Posterior cingulate gyrus (tissue), 11 donors: ENCODE measurements around the gene ATF7.
"Not testable (repeated sequence)": the region's sequence is repeated elsewhere in the genome, so short reads cannot be mapped to it uniquely, and the experiment has no call there.

Experiments used
- DNase-seq, 10 donors: peaks; one replicate each; pipeline versions ENCODE4 v3.0.0 to v3.0.0-alpha.2; 2020 to 2021; ENCODE audit warnings: mixed read lengths in 3 of 10
- intact Hi-C: fragments of 100-400 bp; cut with DNase I; formaldehyde crosslinking; loops from one replicate; pipeline ENCODE4 v1.15.1; 2023

The ATF7 gene

GRCh38 chr12:53492188-53492587 is 134.0 kb downstream of the ATF7 start:
- no peak for DNase-seq
- intact Hi-C loops: no loop called here

DNA sequence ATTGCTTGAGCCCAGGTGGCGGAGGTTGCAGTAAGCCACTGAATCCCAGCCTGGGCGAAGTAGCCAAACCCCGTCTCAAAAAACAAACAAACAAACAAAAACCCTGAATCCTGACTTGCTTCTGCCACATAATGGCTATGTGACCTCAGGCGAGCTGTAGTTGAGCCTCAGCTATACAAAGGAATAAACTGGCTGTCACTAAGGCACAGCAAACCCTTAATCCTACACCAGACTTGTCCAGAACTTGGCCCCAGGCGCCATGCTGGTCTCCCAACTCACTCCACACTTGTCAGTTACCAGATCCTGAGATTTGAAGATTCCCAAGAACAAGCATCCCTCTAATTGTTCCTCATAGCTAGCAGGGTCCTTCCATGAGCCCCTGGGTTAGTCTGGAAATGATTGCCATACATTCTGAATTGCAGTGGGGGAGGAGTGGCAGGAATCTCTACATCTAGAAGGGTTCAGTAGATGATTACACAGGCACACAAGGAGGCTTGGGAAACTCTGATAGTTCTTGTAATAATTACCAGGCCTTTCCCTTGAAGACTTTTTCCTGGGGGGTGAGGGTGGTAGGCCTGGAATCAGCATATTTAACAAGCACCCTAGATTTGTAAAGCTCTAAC is 136.8 kb downstream of the ATF7 start:
- intact Hi-C loops: no loop called here
- no peak for DNase-seq

GRCh38 chr12:53486736-53487487 is 139.3 kb downstream of the ATF7 start:
- DNase-seq: no peak

DNA sequence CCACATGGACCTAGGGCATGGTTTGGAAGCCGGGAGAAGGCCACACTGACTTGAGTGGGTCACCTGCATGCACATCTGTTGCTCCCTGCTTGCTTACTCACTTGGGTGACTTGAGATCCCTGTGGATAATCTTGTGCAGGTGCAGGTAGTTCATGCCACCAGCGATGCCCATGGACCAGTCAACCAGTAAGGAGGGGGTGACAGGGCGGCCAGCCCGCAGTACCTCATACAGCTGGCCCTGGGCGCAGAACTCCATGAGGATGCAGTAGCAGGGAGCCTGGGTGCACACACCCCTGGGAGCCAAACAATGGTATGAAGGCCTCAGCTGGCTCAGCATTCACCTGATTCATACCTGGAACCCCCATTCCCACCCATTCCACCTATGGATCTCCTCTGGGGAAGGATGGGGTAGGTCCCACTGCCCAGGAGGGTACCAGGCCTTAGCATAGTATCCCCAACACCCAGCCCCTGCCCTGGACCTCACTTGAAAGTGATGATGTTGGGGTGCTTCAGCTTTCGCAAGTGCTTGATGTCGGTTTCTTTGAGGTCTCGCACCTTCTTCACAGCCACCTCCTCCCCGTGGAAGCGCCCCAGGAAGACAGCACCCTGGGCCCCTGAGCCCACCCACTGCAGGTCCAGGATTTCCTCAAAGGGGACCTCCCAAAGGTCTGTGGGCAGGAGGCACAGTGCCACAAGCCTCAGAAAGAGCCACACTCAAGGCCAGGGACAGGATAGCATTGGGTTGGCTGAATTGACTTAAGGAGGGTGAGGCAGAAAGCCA is 140.0 kb downstream of the ATF7 start:
- intact Hi-C loops: no loop called here
- DNase-seq: no peak

More at GRCh38 chr12:53486736-53487487, 139.3 kb downstream of the ATF7 start:
- intact Hi-C loops: no loop called here

GRCh38 chr12:53484686-53485575 is 141.3 kb downstream of the ATF7 start:
- no peak for DNase-seq
- intact Hi-C loops: no loop called here

DNA sequence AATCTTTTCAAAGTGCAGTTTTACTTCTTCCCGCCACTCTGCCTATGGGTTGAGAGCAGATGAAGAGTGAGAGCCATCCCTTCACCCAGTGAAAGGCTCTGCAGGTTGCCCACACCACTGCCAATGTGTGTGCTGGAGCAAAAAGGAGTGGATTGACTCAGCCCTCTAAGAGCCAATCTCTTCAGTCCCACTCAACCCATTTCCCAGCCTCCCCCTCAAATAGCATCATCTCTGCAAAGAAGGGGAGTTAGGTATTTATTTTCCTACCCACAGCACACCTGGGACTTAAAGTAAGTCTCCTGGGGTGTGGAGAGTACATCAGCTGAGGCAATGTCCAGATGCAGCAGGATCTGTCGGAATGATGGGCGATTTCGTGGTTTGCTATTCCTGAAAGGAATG is 142.2 kb downstream of the ATF7 start:
- intact Hi-C loops: no loop called here
- no peak for DNase-seq

- DNase-seq: peak in 1 of 10 donors; percentile 68
- intact Hi-C loops: no loop called here
These were observed 142.8 kb downstream of the ATF7 start for GRCh38 chr12:53483225-53483978.

DNA sequence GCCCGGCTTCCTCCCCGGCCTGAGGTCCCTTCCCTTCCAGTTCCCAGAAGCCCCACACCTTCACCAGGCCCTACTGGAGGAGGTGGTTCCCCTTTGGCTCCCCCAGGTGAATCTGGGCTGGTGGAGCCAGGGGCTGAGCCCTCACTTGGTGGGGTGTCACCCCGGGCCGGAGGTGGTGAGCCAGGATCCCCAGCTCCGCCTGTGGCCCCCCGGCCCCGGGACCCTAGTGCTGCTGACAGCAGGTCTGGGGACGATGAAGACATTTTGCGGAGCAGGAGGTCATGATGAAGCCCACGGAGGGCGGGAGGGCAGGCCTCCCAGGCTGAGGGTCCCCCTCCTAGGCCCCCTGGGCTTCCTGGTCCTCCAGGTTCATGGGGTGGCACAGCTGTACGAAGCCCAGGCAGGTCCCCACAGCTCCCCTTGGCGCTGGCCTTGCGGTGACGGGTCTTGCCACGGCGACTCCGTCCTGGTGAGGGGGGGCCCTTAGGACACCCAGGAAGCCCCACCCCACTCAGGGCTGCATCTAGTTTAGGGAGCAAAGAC is 143.5 kb downstream of the ATF7 start:
- intact Hi-C loops: no loop called here
- peak in 1 of 10 donors; percentile 63 for DNase-seq

DNA sequence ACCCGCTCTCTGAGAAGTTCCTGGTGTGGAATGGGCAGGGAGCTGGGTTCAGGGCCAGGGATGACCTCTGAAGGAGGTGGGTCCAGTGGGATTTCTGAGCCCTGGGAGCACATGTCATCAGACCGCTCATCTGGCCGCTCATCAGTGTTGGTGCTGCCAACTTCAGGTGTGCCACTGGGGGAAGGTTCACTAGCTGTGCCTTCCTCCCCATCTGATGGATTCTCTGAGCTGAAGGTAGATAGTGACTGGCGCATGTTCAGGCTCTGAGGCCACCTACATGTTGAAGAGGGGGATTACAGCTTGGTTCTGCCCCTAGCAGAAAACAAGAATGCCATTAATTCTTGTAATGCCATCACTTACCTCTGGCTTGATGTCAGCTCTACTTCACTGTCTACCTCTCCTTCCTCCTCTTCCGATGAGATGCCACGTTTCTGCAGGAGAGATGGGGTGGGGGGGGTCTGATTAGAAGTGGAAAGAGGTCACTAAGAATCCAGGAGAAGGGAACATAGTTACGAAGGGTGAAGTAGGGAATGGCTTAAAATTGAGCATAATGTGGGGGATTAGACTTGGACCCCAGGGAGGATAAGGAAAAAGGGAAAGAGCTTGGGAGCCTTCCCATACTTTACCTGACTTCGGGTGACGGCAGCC is 144.1 kb downstream of the ATF7 start:
- intact Hi-C loops: no loop called here
- DNase-seq: peak in 1 of 10 donors; percentile 63

- intact Hi-C loops, DNase-seq: not testable (repeated sequence)
These were observed 144.7 kb downstream of the ATF7 start for GRCh38 chr12:53481458-53481857.

DNA sequence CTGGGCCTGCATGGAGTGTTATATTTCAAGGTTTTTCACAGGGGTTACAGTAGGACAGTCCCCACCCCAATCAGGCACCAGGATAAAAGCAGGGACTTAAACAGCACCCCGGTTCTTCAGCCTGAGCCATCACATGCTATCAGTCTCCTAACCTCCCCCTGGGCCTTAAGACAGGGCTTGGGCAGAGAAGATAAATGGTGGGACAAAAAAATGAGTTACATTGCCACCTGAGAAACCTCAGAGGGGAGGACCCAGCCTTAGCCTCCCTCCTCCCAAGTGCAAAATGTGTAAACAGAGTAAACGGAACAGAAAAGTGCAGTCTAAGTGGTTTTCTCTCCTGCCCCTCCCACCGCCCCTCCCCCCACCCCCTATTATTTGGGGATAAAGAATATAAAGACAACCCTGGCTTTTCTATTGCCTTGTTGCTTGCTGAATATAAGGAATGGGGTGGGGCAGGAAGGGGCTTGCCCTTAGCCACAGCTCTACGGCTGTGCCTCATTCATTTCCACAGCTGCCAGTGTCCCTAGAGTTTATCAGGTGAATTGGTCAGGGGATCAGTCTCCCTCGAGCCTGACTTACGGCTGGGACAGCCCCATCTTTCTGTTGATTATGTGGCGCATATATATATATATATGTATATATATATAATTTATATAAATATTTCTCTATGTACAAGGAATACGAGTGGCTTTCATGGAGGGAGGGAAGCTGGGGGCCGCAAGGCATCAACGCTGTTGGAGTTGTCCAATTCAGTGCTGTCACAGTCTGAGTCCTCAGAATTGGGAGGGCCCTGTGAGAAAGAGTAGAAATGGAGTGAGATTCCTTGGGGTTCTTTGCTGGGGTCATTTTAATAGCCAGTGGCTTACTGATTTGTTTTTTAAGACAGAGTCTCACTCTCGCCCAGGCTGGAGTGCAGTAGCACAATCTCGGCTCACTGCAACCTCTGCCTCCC is 145.4 kb downstream of the ATF7 start:
- no peak for DNase-seq
- intact Hi-C loops: no loop called here

DNA sequence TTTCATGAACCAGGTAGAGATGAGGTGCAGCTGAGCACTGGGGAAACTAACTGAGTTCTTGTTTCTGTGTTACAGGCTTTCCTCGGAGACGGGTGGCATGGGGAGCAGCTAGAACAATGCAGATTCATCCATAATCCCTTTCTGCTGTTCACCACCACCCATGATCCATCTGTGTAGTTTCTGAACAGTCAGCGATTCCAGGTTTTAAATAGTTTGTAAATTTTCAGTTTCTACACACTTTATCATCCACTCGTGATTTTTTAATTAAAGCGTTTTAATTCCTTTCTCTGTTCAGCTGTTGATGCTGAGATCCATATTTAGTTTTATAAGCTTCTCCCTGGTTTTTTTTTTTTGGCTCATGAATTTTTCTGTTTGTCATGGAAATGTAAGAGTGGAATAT is 146.9 kb downstream of the ATF7 start:
- no peak for DNase-seq
- intact Hi-C loops: no loop called here

- intact Hi-C loops: no loop called here
- DNase-seq: no peak
These were observed 147.3 kb downstream of the ATF7 start for GRCh38 chr12:53478865-53479264.

DNA sequence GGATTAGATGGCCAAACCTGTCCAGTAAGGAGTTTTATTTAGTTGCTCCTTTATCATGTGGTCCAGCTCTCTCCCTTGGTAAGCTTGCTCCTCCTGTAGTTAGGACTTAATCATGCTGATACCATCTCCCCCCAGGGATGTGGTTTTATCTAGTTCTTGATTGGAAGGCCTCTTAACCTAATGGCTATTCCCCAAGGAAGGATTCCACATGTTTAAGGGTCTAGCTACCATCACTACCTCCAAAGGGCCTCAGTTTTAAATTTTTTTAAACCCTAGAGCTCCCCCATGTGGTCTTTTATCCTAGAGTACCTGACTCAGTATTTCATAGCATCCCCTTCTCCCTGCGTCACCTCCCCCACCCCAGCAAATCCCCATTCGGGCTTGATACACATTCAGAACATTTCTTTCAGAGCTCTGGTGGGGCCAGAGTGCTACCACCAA is 149.4 kb downstream of the ATF7 start:
- no peak for DNase-seq
- intact Hi-C loops: no loop called here

DNA sequence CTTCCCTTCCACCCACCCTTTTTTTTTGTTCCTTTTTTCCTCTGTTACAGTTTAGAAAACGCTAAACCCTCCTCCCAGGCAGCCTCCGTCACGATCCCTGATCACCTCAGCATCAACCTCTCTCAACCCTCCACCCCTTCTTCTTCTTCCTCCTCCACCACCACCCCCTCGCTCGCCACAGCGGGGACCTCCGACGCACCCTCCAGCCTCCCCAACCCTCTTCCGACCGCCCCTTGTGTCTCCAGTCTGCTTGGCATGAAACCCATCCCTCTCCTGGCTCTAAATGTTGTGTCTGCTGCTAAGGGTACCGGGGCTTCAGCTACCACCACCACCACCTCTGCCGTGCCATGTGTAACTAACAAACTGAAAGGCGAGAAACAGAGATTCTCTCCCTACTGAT is 151.4 kb downstream of the ATF7 start:
- intact Hi-C loops: no loop called here
- no peak for DNase-seq

DNA sequence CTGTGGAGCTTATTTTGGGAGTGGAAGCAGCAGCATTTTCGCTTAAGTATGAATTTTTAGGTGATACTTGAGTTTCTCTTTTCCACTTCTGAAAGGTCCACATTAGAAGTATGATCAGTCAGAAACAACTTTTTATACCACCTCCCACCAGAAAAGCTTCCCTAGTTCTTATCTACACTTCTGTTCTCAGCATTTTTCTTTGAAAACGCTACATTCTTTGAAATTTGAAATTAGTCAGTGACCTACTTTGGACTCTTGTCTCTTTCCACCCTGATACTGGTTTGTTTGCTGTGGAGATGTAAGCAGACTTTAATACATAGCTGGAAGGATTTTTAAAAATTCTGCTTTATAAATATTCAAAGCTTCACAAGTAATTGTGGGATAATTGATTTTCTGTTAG is 152.1 kb downstream of the ATF7 start:
- intact Hi-C loops: no loop called here
- no peak for DNase-seq

GRCh38 chr12:53472056-53472582 is 154.1 kb downstream of the ATF7 start:
- intact Hi-C loops: no loop called here
- no peak for DNase-seq

GRCh38 chr12:53468282-53468681 is 157.9 kb downstream of the ATF7 start:
- DNase-seq: no peak
- intact Hi-C loops: no loop called here
